22Rv1 (cell line): Measurements from ENCODE around the gene CDC16.

ENCODE experiments used
- ZFX ChIP-seq: fragments of 450-650 bp; IDR thresholded peaks from 2 replicates; pipeline ENCODE4 v1.6.1; 2017; ENCODE audit warnings: antibody characterized with exemption, borderline replicate concordance
- TF ChIP-seq, protein P1 (sequence below): fragments of 450-650 bp; IDR thresholded peaks from 2 replicates; pipeline ENCODE4 v1.5.1; 2017; ENCODE audit warnings: mild to moderate bottlenecking

DNA sequence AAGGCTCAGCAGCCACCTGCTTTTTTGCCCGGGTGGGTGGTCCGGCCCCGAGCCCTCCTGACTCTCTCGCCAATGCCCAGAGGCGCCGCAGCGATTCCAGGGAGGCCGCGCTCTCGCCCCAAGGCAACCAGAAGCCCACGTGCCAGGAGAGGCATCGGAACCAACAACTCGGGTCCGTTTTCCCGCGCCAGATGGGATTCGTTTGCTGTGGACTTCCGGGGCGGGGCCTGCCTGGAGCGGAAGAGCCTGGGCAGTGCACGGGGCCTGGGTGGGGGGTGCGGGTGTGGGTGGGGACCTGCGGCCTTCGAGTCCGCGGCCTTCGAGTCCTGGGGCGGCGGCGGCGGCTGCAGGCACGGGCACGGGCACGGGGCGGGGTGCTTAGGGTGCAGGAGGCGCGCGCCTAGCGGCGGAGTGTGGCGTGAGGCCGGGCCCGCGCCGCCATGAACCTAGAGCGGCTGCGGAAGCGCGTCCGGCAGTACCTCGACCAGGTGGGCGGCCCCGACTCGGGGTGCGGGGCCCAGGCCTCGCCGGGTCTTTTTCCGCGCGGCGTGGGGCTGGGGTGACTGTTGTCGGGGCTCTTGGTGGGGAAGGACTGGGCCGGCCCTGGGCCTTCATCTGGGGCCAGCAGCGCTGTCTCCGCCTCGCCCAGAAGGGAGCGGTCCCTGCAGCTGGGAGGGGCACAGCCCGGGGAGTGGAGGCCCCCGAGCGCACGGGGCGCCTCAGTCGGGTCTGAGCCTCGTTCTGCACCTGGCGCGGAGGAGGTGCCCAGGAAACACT, at the start of gene CDC16:
- TF ChIP-seq, protein P1, sequence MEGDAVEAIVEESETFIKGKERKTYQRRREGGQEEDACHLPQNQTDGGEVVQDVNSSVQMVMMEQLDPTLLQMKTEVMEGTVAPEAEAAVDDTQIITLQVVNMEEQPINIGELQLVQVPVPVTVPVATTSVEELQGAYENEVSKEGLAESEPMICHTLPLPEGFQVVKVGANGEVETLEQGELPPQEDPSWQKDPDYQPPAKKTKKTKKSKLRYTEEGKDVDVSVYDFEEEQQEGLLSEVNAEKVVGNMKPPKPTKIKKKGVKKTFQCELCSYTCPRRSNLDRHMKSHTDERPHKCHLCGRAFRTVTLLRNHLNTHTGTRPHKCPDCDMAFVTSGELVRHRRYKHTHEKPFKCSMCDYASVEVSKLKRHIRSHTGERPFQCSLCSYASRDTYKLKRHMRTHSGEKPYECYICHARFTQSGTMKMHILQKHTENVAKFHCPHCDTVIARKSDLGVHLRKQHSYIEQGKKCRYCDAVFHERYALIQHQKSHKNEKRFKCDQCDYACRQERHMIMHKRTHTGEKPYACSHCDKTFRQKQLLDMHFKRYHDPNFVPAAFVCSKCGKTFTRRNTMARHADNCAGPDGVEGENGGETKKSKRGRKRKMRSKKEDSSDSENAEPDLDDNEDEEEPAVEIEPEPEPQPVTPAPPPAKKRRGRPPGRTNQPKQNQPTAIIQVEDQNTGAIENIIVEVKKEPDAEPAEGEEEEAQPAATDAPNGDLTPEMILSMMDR = 0 out of 2 replicates have a peak, but pooled peaks have one; percentile 5
- no peak for TF ChIP-seq ZFX
